Epithelial cell of esophagus (primary cell): Measurements from ENCODE around the gene LIF.

ENCODE experiments used
- DNase-seq: peaks from one replicate; pipeline ENCODE4 v3.0.0; 2010; ENCODE audit warnings: low read depth
- H3K4me3 ChIP-seq: 2 replicates; pipeline ENCODE4 v1.5.1; 2011; ENCODE audit warnings: mild to moderate bottlenecking, low read length, control low read depth
- CTCF ChIP-seq: IDR thresholded peaks from 2 replicates; pipeline ENCODE4 v1.5.1; 2011; ENCODE audit warnings: low read depth, mild to moderate bottlenecking, low read length, control low read depth, inconsistent platforms; ENCODE audit not compliant: insufficient read depth; ENCODE audit errors: missing control alignments

LIF gene

GRCh38 chr22:30265131-30265720, 18.7 kb upstream of the LIF start:
- DNase-seq, result no peak
- no peak for TF ChIP-seq CTCF
- H3K4me3 ChIP-seq, result no peak overlapping the region

GRCh38 chr22:30263883-30264282, 17.3 kb upstream of the LIF start:
- H3K4me3 ChIP-seq, result no peak overlapping the region
- TF ChIP-seq CTCF, result no peak
- no peak for DNase-seq

DNA sequence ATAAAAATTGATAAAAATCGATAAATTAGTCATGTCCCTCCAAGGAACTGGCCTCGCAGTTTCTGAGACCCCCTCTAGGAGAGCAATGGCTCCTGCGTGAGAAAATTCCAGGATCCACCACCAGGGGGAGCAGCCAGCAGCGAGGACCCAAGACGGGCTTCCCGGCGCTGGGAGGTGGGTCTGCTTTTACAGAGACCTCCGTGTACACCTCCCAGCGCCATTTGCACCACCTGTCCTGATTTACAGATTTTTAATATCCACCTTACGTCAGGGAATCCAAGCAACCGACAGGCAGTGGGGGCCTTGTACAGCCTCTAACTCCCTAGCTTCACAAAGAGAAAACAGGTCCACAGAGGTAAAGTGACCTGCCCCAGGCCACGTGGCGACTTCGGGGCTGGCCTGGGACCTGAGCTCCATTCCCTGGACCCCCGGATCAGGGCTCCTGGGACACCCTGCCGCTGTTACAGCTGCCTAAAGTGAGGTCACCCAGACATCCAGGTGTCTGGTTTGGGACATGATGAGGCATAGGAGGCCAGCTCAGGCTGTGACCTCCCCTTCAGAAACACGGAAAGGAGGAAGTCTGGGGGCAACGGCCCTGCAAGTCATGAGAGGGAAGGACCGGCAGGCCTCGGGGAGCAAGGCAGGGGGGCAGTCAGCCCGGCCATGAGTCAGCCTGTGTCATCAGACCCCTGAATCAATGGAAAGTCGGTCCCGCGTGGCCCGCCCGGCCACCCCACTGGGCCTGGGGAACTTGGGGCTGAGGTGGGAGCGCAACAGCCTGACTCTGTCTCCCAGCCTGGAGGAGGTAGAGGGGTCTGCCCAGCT, 16.6 kb upstream of the LIF start:
- peak; percentile 53 for DNase-seq
- H3K4me3 ChIP-seq, result no peak overlapping the region
- TF ChIP-seq CTCF, result peak; percentile 95

GRCh38 chr22:30262112-30262511, 15.6 kb upstream of the LIF start:
- H3K4me3 ChIP-seq, result no peak overlapping the region
- TF ChIP-seq CTCF, result no peak
- peak; percentile 76 for DNase-seq

- DNase-seq, result no peak
- no peak overlapping the region for H3K4me3 ChIP-seq
- no peak for TF ChIP-seq CTCF
Observed at GRCh38 chr22:30261134-30261533, 14.6 kb upstream of the LIF start.

DNA sequence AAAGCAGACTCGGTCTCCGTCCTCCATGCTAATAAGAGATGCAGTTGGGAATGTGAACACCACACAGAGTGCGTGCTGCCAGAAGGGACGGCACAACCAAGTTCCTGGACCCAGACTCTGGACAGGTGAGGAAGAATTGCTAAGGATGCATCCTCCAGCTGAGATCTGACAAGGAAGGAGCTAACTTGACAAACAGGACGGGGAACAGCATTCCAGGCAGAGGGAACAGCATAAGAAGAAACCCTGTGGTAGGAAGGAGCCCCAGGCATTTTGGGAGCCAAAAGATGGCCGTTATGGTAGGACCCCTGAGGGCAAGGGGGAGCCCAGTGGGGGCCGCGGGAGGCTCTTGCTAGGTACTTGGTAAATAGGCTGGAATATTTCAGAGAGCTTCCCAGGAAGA, 14.1 kb upstream of the LIF start:
- no peak for DNase-seq
- no peak overlapping the region for H3K4me3 ChIP-seq
- no peak for TF ChIP-seq CTCF

DNA sequence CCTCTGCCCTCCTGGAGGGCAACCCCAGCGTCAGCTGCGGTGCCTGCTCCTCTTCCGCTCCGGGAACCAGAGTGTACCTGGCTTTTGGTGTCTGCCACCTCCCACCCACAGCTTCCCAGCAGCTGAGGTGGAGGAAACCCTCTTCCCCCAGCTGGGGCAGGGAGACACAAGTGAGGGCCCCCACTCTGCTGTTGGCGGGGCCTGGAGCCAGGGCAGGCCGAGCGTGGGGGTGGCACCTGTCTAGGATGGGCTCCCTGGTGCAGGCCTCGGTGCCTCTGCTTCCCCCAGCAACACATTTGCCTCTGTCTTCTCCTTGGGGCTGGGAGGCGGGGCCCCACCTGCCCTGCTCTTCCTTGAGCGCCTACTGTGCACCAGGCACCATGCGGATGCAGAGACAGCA, 13.7 kb upstream of the LIF start:
- no peak for TF ChIP-seq CTCF
- no peak overlapping the region for H3K4me3 ChIP-seq
- no peak for DNase-seq
